Ishikawa (cell line): ENCODE measurements around the gene MED13L.

Source experiments
- CEBPB ChIP-seq: IDR thresholded peaks from 2 replicates; pipeline ENCODE4 v1.6.1; 2012
- CREB1 ChIP-seq: IDR thresholded peaks from 2 replicates; pipeline ENCODE4 v1.6.1; 2012; ENCODE audit warnings: low read depth
- EGR1 ChIP-seq: IDR thresholded peaks from 2 replicates; pipeline ENCODE4 v1.6.1; 2012
- EP300 ChIP-seq: IDR thresholded peaks from 2 replicates; pipeline ENCODE4 v1.6.1; 2012; ENCODE audit warnings: borderline replicate concordance
- FOXM1 ChIP-seq: IDR thresholded peaks from 2 replicates; pipeline ENCODE4 v1.6.1; 2012; ENCODE audit warnings: low read depth, borderline replicate concordance
- NFIC ChIP-seq: IDR thresholded peaks from 2 replicates; pipeline ENCODE4 v1.6.1; 2012
- RAD21 ChIP-seq: IDR thresholded peaks from 2 replicates; pipeline ENCODE4 v1.6.1; 2012; ENCODE audit warnings: low read depth
- TAF1 ChIP-seq: IDR thresholded peaks from 2 replicates; pipeline ENCODE4 v1.6.1; 2012; ENCODE audit warnings: low read depth, mild to moderate bottlenecking
- TCF12 ChIP-seq: IDR thresholded peaks from 2 replicates; pipeline ENCODE4 v1.6.1; 2012; ENCODE audit warnings: low read depth
- TEAD4 ChIP-seq: IDR thresholded peaks from 2 replicates; pipeline ENCODE4 v1.6.1; 2012
- YY1 ChIP-seq: IDR thresholded peaks from 2 replicates; pipeline ENCODE4 v1.6.1; 2012; ENCODE audit warnings: low read depth
- ZBTB7A ChIP-seq: IDR thresholded peaks from 2 replicates; pipeline ENCODE4 v1.6.1; 2012; ENCODE audit warnings: low read depth
- TF ChIP-seq, protein P1 (sequence below): IDR thresholded peaks from 2 replicates; pipeline ENCODE4 v1.6.1; 2012; ENCODE audit warnings: low read depth, mild to moderate bottlenecking
- TF ChIP-seq, protein P2 (sequence below): IDR thresholded peaks from 2 replicates; pipeline ENCODE4 v1.6.1; 2012
- TF ChIP-seq, protein P3 (sequence below): IDR thresholded peaks from 2 replicates; pipeline ENCODE4 v1.6.1; 2012

MED13L gene

DNA sequence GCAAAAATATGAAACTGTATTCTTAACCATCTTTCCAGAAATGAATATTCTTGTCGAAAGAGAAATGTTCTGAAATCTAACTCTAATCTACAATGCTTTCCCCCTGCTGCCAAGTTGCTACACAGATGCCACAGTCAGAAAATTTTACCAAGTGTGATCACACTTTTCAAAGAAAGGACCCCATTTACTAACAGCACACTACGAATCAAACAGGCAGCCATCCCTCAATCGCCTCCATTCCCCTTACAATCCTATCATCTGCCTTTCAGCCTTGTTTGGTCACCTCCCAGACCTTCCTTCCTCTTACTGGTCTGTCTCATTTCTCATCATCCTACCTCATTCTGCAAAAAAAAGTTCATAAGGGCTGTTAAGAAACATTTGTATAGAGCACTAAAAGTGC, 190.1 kb downstream of the MED13L start:
- no peak for TF ChIP-seq TCF12
- TF ChIP-seq TEAD4 = no peak
- TF ChIP-seq ZBTB7A = no peak

DNA sequence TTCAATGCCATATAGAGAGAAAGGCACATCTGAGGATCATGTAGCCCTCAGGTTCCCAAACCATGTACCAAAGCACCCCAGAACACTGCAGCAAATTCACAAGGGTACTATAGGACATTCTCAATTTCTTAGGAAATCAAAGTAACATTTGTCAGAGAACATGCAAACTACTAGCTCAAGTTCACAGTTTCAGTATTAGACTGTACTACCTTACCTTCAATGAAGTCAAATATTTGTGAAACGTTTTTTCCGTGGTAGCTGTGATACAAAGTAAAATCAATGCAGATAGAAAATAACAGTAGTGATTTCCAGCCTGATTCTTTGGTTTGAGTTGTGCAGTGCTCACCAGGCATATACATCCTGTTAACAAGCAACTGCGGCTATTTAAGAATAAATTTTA, 197.1 kb downstream of the MED13L start:
- TF ChIP-seq EGR1 (no peak), CREB1 (no peak), TEAD4 (no peak), ZBTB7A (no peak), RAD21 (no peak), YY1 (no peak), TAF1 (no peak), FOXM1 (no peak), TCF12 (no peak), CEBPB (no peak), NFIC (no peak), EP300 (no peak)
- TF ChIP-seq, protein P1, sequence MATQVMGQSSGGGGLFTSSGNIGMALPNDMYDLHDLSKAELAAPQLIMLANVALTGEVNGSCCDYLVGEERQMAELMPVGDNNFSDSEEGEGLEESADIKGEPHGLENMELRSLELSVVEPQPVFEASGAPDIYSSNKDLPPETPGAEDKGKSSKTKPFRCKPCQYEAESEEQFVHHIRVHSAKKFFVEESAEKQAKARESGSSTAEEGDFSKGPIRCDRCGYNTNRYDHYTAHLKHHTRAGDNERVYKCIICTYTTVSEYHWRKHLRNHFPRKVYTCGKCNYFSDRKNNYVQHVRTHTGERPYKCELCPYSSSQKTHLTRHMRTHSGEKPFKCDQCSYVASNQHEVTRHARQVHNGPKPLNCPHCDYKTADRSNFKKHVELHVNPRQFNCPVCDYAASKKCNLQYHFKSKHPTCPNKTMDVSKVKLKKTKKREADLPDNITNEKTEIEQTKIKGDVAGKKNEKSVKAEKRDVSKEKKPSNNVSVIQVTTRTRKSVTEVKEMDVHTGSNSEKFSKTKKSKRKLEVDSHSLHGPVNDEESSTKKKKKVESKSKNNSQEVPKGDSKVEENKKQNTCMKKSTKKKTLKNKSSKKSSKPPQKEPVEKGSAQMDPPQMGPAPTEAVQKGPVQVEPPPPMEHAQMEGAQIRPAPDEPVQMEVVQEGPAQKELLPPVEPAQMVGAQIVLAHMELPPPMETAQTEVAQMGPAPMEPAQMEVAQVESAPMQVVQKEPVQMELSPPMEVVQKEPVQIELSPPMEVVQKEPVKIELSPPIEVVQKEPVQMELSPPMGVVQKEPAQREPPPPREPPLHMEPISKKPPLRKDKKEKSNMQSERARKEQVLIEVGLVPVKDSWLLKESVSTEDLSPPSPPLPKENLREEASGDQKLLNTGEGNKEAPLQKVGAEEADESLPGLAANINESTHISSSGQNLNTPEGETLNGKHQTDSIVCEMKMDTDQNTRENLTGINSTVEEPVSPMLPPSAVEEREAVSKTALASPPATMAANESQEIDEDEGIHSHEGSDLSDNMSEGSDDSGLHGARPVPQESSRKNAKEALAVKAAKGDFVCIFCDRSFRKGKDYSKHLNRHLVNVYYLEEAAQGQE = no peak
- TF ChIP-seq, protein P2, sequence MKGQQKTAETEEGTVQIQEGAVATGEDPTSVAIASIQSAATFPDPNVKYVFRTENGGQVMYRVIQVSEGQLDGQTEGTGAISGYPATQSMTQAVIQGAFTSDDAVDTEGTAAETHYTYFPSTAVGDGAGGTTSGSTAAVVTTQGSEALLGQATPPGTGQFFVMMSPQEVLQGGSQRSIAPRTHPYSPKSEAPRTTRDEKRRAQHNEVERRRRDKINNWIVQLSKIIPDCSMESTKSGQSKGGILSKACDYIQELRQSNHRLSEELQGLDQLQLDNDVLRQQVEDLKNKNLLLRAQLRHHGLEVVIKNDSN = no peak
- TF ChIP-seq, protein P3, sequence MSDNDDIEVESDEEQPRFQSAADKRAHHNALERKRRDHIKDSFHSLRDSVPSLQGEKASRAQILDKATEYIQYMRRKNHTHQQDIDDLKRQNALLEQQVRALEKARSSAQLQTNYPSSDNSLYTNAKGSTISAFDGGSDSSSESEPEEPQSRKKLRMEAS = no peak

DNA sequence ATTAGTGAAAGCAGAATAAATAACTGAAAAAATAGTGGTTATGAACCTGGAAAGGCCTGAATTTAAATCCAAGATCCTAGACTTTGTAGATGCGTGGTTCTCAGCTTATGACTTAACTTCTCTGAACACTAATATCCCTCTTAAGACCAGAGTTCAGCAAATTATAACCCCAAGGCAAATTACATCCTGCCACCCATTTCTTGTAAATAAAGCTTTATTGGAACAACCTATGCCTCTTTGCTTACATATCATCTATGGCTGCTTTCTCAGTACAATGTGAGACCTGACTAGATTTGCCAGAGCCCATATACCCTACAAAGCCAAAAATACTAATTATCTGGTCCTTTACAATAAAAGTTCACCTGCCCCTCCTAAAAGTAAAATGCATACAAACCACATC, 199.1 kb downstream of the MED13L start:
- TF ChIP-seq ZBTB7A = no peak
- no peak for TF ChIP-seq TEAD4
- TF ChIP-seq, protein P3 = no peak
- no peak for TF ChIP-seq NFIC
- TF ChIP-seq TCF12 = no peak
- no peak for TF ChIP-seq CEBPB
- no peak for TF ChIP-seq EP300
- no peak for TF ChIP-seq CREB1
- TF ChIP-seq, protein P2 = no peak
- no peak for TF ChIP-seq EGR1
- TF ChIP-seq TAF1 = no peak
- no peak for TF ChIP-seq FOXM1
- no peak for TF ChIP-seq RAD21
- no peak for TF ChIP-seq YY1
- TF ChIP-seq, protein P1 = no peak

DNA sequence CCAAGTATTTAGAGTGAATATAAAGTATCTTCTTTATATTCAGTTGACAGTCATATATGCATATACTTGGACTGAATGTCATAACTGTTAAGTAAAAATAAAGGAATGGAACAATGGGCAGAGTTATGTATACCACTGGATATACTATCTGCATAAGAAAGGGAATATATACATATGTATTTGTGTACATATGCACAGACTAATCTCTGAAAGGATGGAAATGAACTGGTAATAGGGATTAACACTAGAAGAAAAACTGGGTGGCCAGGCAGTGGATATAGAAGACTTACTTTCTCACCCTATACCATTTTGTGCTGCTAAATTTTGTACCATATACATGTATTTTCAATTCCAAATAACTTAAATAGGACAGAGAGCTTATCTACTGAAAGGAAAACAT, 200.1 kb downstream of the MED13L start:
- TF ChIP-seq EP300 (no peak), EGR1 (no peak), RAD21 (no peak), FOXM1 (no peak), TCF12 (no peak), ZBTB7A (no peak), CREB1 (no peak), YY1 (no peak), CEBPB (no peak), TAF1 (no peak), TEAD4 (no peak), NFIC (no peak)
- TF ChIP-seq, protein P3 = no peak
- TF ChIP-seq, protein P2 = no peak

DNA sequence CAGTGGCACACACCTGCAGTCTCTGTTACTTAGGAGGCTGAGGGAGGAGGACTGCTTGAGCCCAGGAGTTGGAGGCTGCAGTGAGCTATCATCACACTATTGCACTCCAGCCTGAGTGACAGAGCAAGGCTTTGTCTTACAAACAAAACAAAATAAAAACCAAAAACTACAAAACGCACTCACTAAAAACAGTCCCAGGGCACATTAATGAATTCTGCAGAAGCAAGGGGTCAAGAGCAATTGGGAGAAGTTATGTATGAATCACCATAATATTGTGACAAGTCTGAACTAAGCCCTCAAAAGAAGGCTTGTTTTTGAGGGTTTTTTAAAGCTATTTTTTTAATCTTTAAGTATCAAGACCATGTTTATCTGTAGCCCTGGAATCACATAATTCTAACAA, 201.1 kb downstream of the MED13L start:
- TF ChIP-seq YY1 (no peak), FOXM1 (no peak)

DNA sequence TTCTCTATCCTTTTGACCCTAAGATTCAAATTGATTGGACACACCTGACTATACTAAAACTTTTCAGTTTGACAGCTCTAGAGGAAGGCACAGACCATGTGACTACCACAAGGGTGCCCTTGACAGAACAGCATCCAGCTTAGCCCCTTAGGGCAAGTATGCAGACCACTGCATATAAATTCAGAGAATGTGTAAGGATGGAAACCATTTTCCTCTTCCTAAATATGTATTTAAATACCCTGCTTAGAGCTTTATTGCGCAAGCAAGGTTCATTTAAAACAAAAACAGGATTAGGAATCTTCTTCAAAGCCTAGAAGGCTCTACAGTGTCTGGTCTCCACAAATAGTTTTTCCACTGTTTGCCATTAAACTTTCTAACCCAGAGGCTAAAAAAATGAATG, 202.8 kb downstream of the MED13L start:
- TF ChIP-seq TCF12 (no peak), CEBPB (peak; percentile 67)
